DND-41 (cell line): Measurements from ENCODE around the gene PDXP.
A peak's percentile ranks its signal among the peaks of the same experiment; 100 is the strongest.

ENCODE experiments used
- ATAC-seq: fragments of 200-7000 bp; cut with Tn5 transposase; 3 replicates; pipeline ENCODE4 v1.9.1; 2021; ENCODE audit warnings: low read depth; ENCODE audit not compliant: insufficient read depth
- DNase-seq: peaks from one replicate; pipeline ENCODE4 v3.0.0-alpha.2; 2020
- H2AFZ ChIP-seq: 2 replicates; pipeline ENCODE4 v1.6.0; 2012; ENCODE audit warnings: low read depth, low read length
- H3K27ac ChIP-seq: 2 replicates; pipeline ENCODE4 v1.5.1; 2012; ENCODE audit warnings: low read length, inconsistent platforms
- H3K27me3 ChIP-seq: fragments of 200-600 bp; sonication (generic); 2 replicates; pipeline ENCODE4 v1.6.0; 2012; ENCODE audit warnings: low read length, mild to moderate bottlenecking, inconsistent platforms; ENCODE audit not compliant: insufficient read depth, poor library complexity
- H3K36me3 ChIP-seq: 2 replicates; pipeline ENCODE4 v1.5.1; 2012; ENCODE audit warnings: low read length, inconsistent platforms; ENCODE audit not compliant: insufficient read depth
- H3K4me1 ChIP-seq: 2 replicates; pipeline ENCODE4 v1.5.1; 2012; ENCODE audit warnings: mild to moderate bottlenecking, low read length; ENCODE audit not compliant: insufficient read depth
- H3K4me2 ChIP-seq: 2 replicates; pipeline ENCODE4 v1.6.0; 2012; ENCODE audit warnings: mild to moderate bottlenecking, moderate library complexity, low read length, inconsistent platforms; ENCODE audit not compliant: insufficient read depth
- H3K4me3 ChIP-seq, 2 experiments: fragments of 200-600 bp in 1 of 2; shearing (Covaris generic) in 1 of 2; 2 replicates each; pipeline ENCODE4 v1.5.1; 2012 to 2016; ENCODE audit warnings: inconsistent platforms in 2 of 2, low read length in 2 of 2, mild to moderate bottlenecking in 2 of 2, low read depth in 1 of 2, moderate library complexity in 1 of 2
- H3K79me2 ChIP-seq: 2 replicates; pipeline ENCODE4 v1.6.0; 2012; ENCODE audit warnings: low read length, inconsistent platforms; ENCODE audit not compliant: insufficient read depth
- H3K9ac ChIP-seq: 2 replicates; pipeline ENCODE4 v1.6.0; 2012; ENCODE audit warnings: low read depth, mild to moderate bottlenecking, inconsistent platforms, low read length, moderate library complexity
- H3K9me3 ChIP-seq: 2 replicates; pipeline ENCODE4 v1.5.1; 2012; ENCODE audit warnings: low read length, moderate library complexity, mild to moderate bottlenecking, inconsistent platforms; ENCODE audit not compliant: insufficient read depth, severe bottlenecking
- H4K20me1 ChIP-seq: 2 replicates; pipeline ENCODE4 v1.6.0; 2012; ENCODE audit warnings: low read length; ENCODE audit not compliant: insufficient read depth
- CTCF ChIP-seq: IDR thresholded peaks from 2 replicates; pipeline ENCODE4 v1.5.1; 2012; ENCODE audit warnings: borderline replicate concordance, low read length, moderate library complexity, mild to moderate bottlenecking; ENCODE audit not compliant: poor library complexity, severe bottlenecking; ENCODE audit errors: extremely low read depth
- EZH2 ChIP-seq: IDR thresholded peaks from 3 replicates; pipeline ENCODE4 v1.6.1; 2012; ENCODE audit warnings: borderline replicate concordance, low read depth, mild to moderate bottlenecking, moderate library complexity, low read length, inconsistent platforms; ENCODE audit not compliant: severe bottlenecking

The PDXP gene

GRCh38 chr22:37640591-37641560 is 17.6 kb upstream of the PDXP start:
- H3K4me1 ChIP-seq, result peaks cover 52% of the 10 kb centered on the region
- H2AFZ ChIP-seq, result no peak overlapping the region
- peak overlapping the region in 1 of 2 experiments; percentile 72; a peak in 2 of 4 replicates for H3K4me3 ChIP-seq
- peaks cover 3% of the 10 kb centered on the region for H3K27me3 ChIP-seq
- H4K20me1 ChIP-seq, result no peaks in the 10 kb centered on the region
- peak overlapping the region; percentile 60 for H3K9ac ChIP-seq
- no peaks in the 10 kb centered on the region for H3K79me2 ChIP-seq
- H3K27ac ChIP-seq, result peak overlapping the region; percentile 67; the same call in 1 of the 2 replicates
- no peaks in the 10 kb centered on the region for H3K9me3 ChIP-seq
- no peak for DNase-seq
- H3K36me3 ChIP-seq, result peaks cover 3% of the 10 kb centered on the region; the same call in 1 of the 2 replicates
- peak overlapping the region; percentile 98 for H3K4me2 ChIP-seq
- TF ChIP-seq CTCF (no peak), EZH2 (no peak)
- no peak for ATAC-seq

- H3K4me1 ChIP-seq, result peaks cover 45% of the 10 kb centered on the region
- H3K27ac ChIP-seq, result no peak overlapping the region
- peaks cover 3% of the 10 kb centered on the region; the same call in 1 of the 2 replicates for H3K36me3 ChIP-seq
- ATAC-seq, result no peak
- no peaks in the 10 kb centered on the region for H4K20me1 ChIP-seq
- H3K4me3 ChIP-seq, result no peak overlapping the region
- H3K9ac ChIP-seq, result no peak overlapping the region
- H3K4me2 ChIP-seq, result no peak overlapping the region
- TF ChIP-seq CTCF (no peak), EZH2 (no peak)
- H3K9me3 ChIP-seq, result no peaks in the 10 kb centered on the region
- H3K79me2 ChIP-seq, result no peaks in the 10 kb centered on the region
- peaks cover 3% of the 10 kb centered on the region for H3K27me3 ChIP-seq
- no peak for DNase-seq
- no peak overlapping the region for H2AFZ ChIP-seq
These were observed 17.0 kb upstream of the PDXP start for GRCh38 chr22:37641561-37641949.

GRCh38 chr22:37643225-37643847 is 15.2 kb upstream of the PDXP start:
- Histone ChIP-seq H3K27me3 (peaks cover 3% of the 10 kb centered on the region), H3K79me2 (no peaks in the 10 kb centered on the region), H3K9me3 (no peaks in the 10 kb centered on the region), H4K20me1 (no peaks in the 10 kb centered on the region), H3K4me1 (peaks cover 27% of the 10 kb centered on the region), H3K4me2 (no peak overlapping the region), H3K4me3 (no peak overlapping the region), H3K9ac (0 out of 2 replicates have a peak overlapping the region, but pooled peaks have one; percentile 10), H3K27ac (peak overlapping the region; percentile 44; the same call in 1 of the 2 replicates), H2AFZ (peak overlapping the region; percentile 62), H3K36me3 (peaks cover 3% of the 10 kb centered on the region; the same call in 1 of the 2 replicates)
- peak; percentile 88 for ATAC-seq
- TF ChIP-seq EZH2, result no peak
- TF ChIP-seq CTCF, result peak; percentile 93
- DNase-seq, result peak; percentile 86
